Neuronal stem cell (in vitro differentiated cells): ENCODE results near the gene STRN.

Experiments
- DNase-seq: peaks from one replicate; pipeline ENCODE4 v3.0.0-alpha.2; 2013; ENCODE audit warnings: low spot score
- H2AFZ ChIP-seq: one replicate; pipeline ENCODE4 v1.6.1; 2013; ENCODE audit warnings: mild to moderate bottlenecking, low read length, inconsistent platforms
- H2AK5ac ChIP-seq: 2 replicates; pipeline ENCODE4 v1.6.1; 2013; ENCODE audit warnings: low read depth, mild to moderate bottlenecking, inconsistent platforms, low read length, moderate library complexity, mixed read lengths
- H2BK120ac ChIP-seq: 2 replicates; pipeline ENCODE4 v1.6.1; 2013; ENCODE audit warnings: low read depth, mild to moderate bottlenecking, inconsistent platforms, low read length, moderate library complexity, mixed read lengths
- H2BK12ac ChIP-seq: one replicate; pipeline ENCODE4 v1.6.1; 2013; ENCODE audit warnings: low read length, inconsistent platforms
- H2BK15ac ChIP-seq: 2 replicates; pipeline ENCODE4 v1.6.1; 2013; ENCODE audit warnings: mild to moderate bottlenecking, low read length, inconsistent platforms, mixed read lengths
- H2BK5ac ChIP-seq: one replicate; pipeline ENCODE4 v1.6.1; 2013; ENCODE audit warnings: inconsistent platforms, mild to moderate bottlenecking, low read length, moderate library complexity
- H3K14ac ChIP-seq: one replicate; pipeline ENCODE4 v1.6.1; 2013; ENCODE audit warnings: low read length, inconsistent platforms
- H3K18ac ChIP-seq: 2 replicates; pipeline ENCODE4 v1.6.1; 2013; ENCODE audit warnings: low read length, inconsistent platforms
- H3K23ac ChIP-seq: 2 replicates; pipeline ENCODE4 v1.6.1; 2013; ENCODE audit warnings: low read depth, mild to moderate bottlenecking, mixed read lengths, low read length, inconsistent platforms; ENCODE audit not compliant: poor library complexity
- H3K27ac ChIP-seq: replicated peaks from 3 replicates; pipeline ENCODE4 v1.5.1; 2013; ENCODE audit warnings: low read length, inconsistent platforms
- H3K27me3 ChIP-seq, 3 experiments: 2 replicates each; pipeline ENCODE4 v1.6.1; 2013; ENCODE audit warnings: low read length in 3 of 3, mild to moderate bottlenecking in 2 of 3, inconsistent platforms in 1 of 3, low read depth in 1 of 3, mixed read lengths in 1 of 3, moderate library complexity in 1 of 3; ENCODE audit not compliant: control insufficient read depth in 3 of 3, insufficient read depth in 3 of 3
- H3K36me3 ChIP-seq, 2 donors: replicated peaks in 1 of 2; 2 replicates each; pipeline ENCODE4 v1.6.1; 2013; ENCODE audit warnings: low read length in 2 of 2; ENCODE audit not compliant: control insufficient read depth in 2 of 2, insufficient read depth in 2 of 2
- H3K4ac ChIP-seq: 2 replicates; pipeline ENCODE4 v1.6.1; 2013; ENCODE audit warnings: inconsistent platforms, mild to moderate bottlenecking, low read length, moderate library complexity
- H3K4me1 ChIP-seq, 2 donors: 1 replicate in 1 of 2; 2 replicates in 1 of 2; pipeline ENCODE4 v1.6.1; 2013; ENCODE audit warnings: low read length in 2 of 2, low read depth in 1 of 2; ENCODE audit not compliant: control insufficient read depth in 2 of 2, insufficient read depth in 1 of 2
- H3K4me2 ChIP-seq: one replicate; pipeline ENCODE4 v1.6.1; 2013; ENCODE audit warnings: mild to moderate bottlenecking, low read length, inconsistent platforms; ENCODE audit not compliant: insufficient read depth, poor library complexity, severe bottlenecking
- H3K4me3 ChIP-seq, 2 donors: 2 replicates each; pipeline ENCODE4 v1.5.1; 2013; ENCODE audit warnings: low read length in 2 of 2, mild to moderate bottlenecking in 2 of 2, inconsistent platforms in 1 of 2, moderate library complexity in 1 of 2
- H3K79me1 ChIP-seq: one replicate; pipeline ENCODE4 v1.6.1; 2013; ENCODE audit warnings: low read depth, mild to moderate bottlenecking, inconsistent platforms, low read length, moderate library complexity
- H3K9ac ChIP-seq: one replicate; pipeline ENCODE4 v1.6.1; 2013; ENCODE audit warnings: mild to moderate bottlenecking, low read depth, low read length, inconsistent platforms; ENCODE audit not compliant: poor library complexity
- H3K9me3 ChIP-seq, 2 donors: replicated peaks in 1 of 2; 2 replicates each; pipeline versions ENCODE3 to v1.6.1; 2013; ENCODE audit warnings: low read length in 2 of 2, mild to moderate bottlenecking in 2 of 2, inconsistent platforms in 1 of 2, low read depth in 1 of 2, mixed read lengths in 1 of 2, moderate library complexity in 1 of 2; ENCODE audit not compliant: control insufficient read depth in 2 of 2, insufficient read depth in 1 of 2
- H4K8ac ChIP-seq: one replicate; pipeline ENCODE4 v1.6.1; 2013; ENCODE audit warnings: low read depth, mild to moderate bottlenecking, inconsistent platforms, low read length, moderate library complexity
- H4K91ac ChIP-seq: one replicate; pipeline ENCODE4 v1.6.1; 2013; ENCODE audit warnings: low read length, low read depth, mild to moderate bottlenecking, inconsistent platforms; ENCODE audit not compliant: poor library complexity
- WGBS, 2 donors: extraction: QIAGEN DNeasy Blood & Tissue Kit; methylation state at CpG; one replicate each; pipeline ENCODE4 v1.1.7; 2013; ENCODE audit warnings: missing lambda C conversion rate in 2 of 2, mixed read lengths in 1 of 2; ENCODE audit not compliant: insufficient read length in 2 of 2, insufficient replicate concordance in 1 of 2; ENCODE audit errors: extremely low coverage in 2 of 2; 5-methylcytosine and 5-hydroxymethylcytosine counted together

The STRN gene

DNA sequence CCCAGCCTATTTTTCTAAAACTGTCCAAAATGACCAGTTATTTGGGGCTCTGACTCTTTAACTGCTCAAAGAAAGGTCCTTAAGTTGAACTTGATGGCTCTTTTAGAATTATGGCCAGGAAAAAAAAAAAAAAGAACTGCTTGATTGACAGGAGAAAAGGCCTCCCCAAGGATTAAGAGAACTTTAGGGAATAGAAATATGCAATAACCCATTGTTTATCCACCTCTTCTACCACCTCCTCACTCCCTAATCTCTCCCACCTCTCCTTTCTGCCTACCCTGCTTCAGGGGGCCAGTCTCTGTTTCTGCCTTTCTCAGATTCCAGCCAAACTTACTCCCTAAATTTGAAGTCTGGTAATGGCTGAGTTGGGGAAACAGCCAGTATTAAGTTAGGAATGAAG lies 5.7 kb upstream of the STRN start:
- no peak for DNase-seq
- H2AFZ ChIP-seq = no peak overlapping the region
- H3K4me1 ChIP-seq = peaks cover 0 to 12% of the 10 kb centered on the region in 2 donors
- no peak overlapping the region for H2AK5ac ChIP-seq
- H3K79me1 ChIP-seq = no peaks in the 10 kb centered on the region
- no peak overlapping the region for H2BK15ac ChIP-seq
- H3K18ac ChIP-seq = no peak overlapping the region
- no peak overlapping the region for H3K14ac ChIP-seq
- H3K23ac ChIP-seq = no peak overlapping the region
- no peak overlapping the region for H3K27ac ChIP-seq
- no peak overlapping the region for H3K4me3 ChIP-seq
- H2BK5ac ChIP-seq = no peak overlapping the region
- no peaks in the 10 kb centered on the region for H3K9me3 ChIP-seq
- no peak overlapping the region for H2BK120ac ChIP-seq
- no peak overlapping the region for H4K8ac ChIP-seq
- H4K91ac ChIP-seq = no peak overlapping the region
- H3K4ac ChIP-seq = no peak overlapping the region
- H2BK12ac ChIP-seq = no peak overlapping the region
- H3K27me3 ChIP-seq = no peaks in the 10 kb centered on the region
- no peak overlapping the region for H3K9ac ChIP-seq
- no peaks in the 10 kb centered on the region for H3K36me3 ChIP-seq
- no peak overlapping the region for H3K4me2 ChIP-seq

- Histone ChIP-seq H3K9ac (no peak overlapping the region), H3K4me3 (peak overlapping the region; percentile 66 to 97), H3K4me2 (peak overlapping the region; percentile 75), H4K8ac (no peak overlapping the region), H2BK120ac (no peak overlapping the region), H3K18ac (no peak overlapping the region), H2BK12ac (no peak overlapping the region), H3K4me1 (peaks cover 2 to 13% of the 10 kb centered on the region in 2 donors), H3K79me1 (no peaks in the 10 kb centered on the region), H2BK5ac (no peak overlapping the region), H2BK15ac (no peak overlapping the region), H3K23ac (no peak overlapping the region), H3K4ac (no peak overlapping the region), H3K14ac (no peak overlapping the region), H3K27ac (no peak overlapping the region), H2AFZ (peak overlapping the region; percentile 99), H3K36me3 (no peaks in the 10 kb centered on the region), H3K9me3 (no peaks in the 10 kb centered on the region), H3K27me3 (no peaks in the 10 kb centered on the region), H4K91ac (no peak overlapping the region), H2AK5ac (no peak overlapping the region)
- no CpG with 5 or more reads among the region's 15 CpGs for WGBS, 2 donors
- no peak for DNase-seq
Measured at GRCh38 chr2:36967236-36967876, 1.0 kb upstream of the STRN start.

DNA sequence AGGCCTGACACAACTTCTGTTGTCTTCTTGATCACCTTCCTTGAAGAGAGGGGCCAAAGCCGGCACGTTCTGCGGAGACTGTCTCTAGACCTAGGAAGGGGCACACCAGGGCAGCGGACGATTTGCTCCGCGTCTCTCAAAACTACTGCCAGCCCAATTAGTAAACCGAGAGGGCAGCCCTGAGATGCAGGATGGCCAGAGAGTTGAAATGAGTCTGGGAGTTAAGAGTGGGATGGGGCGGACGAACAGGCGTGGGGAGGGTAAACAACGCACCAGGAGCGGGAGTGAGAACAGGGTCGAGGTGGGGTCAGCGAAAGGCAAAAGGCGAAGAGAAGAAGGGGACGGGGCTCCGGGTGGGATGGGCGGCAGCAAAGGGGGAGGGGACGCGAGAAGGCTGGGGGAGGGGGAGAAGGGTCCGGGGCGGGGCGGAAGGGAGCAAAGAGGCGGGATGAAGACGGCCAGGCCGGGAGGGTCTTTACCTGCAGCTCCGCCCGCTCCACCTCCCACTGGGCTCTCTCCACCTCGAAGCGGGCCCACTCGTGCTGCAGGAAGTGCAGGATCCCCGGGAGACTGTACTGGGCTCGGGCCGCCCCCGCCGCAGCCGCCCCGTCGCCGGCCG lies 476 bp downstream of the STRN start:
- Histone ChIP-seq H3K18ac (peak overlapping the region; percentile 97), H2AFZ (peak overlapping the region; percentile 99), H2BK5ac (peak overlapping the region; percentile 97), H4K91ac (no peak overlapping the region), H3K27me3 (no peaks in the 10 kb centered on the region), H2BK15ac (peak overlapping the region; percentile 59), H3K4me3 (peak overlapping the region; percentile 66 to 98), H3K4me2 (peak overlapping the region; percentile 83), H3K9ac (peak overlapping the region; percentile 92), H2AK5ac (no peak overlapping the region), H2BK120ac (no peak overlapping the region), H3K23ac (peak overlapping the region; percentile 99), H3K36me3 (no peaks in the 10 kb centered on the region), H3K14ac (peak overlapping the region; percentile 94), H3K4me1 (peaks cover 2 to 13% of the 10 kb centered on the region in 2 donors), H3K4ac (no peak overlapping the region), H4K8ac (no peak overlapping the region), H2BK12ac (no peak overlapping the region), H3K79me1 (no peaks in the 10 kb centered on the region), H3K9me3 (no peaks in the 10 kb centered on the region), H3K27ac (peak overlapping the region; percentile 82)
- no CpG with 5 or more reads among the region's 42 CpGs for WGBS, 2 donors
- peak; percentile 59 for DNase-seq

GRCh38 chr2:36965206-36965605 lies 1.1 kb downstream of the STRN start:
- Histone ChIP-seq H4K91ac (no peak overlapping the region), H3K9ac (no peak overlapping the region), H3K27me3 (no peaks in the 10 kb centered on the region), H2BK5ac (no peak overlapping the region), H3K79me1 (no peaks in the 10 kb centered on the region), H3K23ac (no peak overlapping the region), H3K14ac (no peak overlapping the region), H2AK5ac (no peak overlapping the region), H2BK120ac (no peak overlapping the region), H3K9me3 (no peaks in the 10 kb centered on the region), H3K4me3 (peak overlapping the region in 1 of 2 donors; percentile 66), H4K8ac (no peak overlapping the region), H3K27ac (no peak overlapping the region), H3K36me3 (no peaks in the 10 kb centered on the region), H2BK12ac (no peak overlapping the region), H2BK15ac (no peak overlapping the region), H3K4me1 (peaks cover 2 to 13% of the 10 kb centered on the region in 2 donors), H3K4ac (no peak overlapping the region), H2AFZ (peak overlapping the region; percentile 99), H3K4me2 (peak overlapping the region; percentile 83), H3K18ac (no peak overlapping the region)
- no peak for DNase-seq
- WGBS, 2 donors = no CpG with 5 or more reads among the region's 2 CpGs
